H1 (cell line): ENCODE data around the gene POLR2H. TPM values are rescaled to one million over a fixed set of nuclear protein-coding genes. Genes with fewer than 3 reads are reported as not detected.

ENCODE experiments used
- CTCF ChIA-PET: fragments of 300-600 bp; sonication (Branson Sonifier 250); formaldehyde crosslinking; loops from one replicate; lab custom pipeline; 2021; ENCODE audit not compliant: partially characterized antibody; lab: Charles Lee
- POLR2A ChIA-PET: fragments of 300-600 bp; sonication (Branson Sonifier 250); formaldehyde crosslinking; loops from one replicate; lab custom pipeline; 2021; ENCODE audit warnings: inconsistent platforms; ENCODE audit not compliant: partially characterized antibody; lab: Charles Lee
- DNase-seq, 2 experiments: peaks; one replicate each; pipeline versions ENCODE4 v3.0.0 to v3.0.0-alpha.2; 2010 to 2022; ENCODE audit warnings: low spot score in 2 of 2, low read depth in 1 of 2, mixed read lengths in 1 of 2
- FAIRE-seq: peaks from 2 replicates; lab custom pipeline; 2011; peaks lifted over from hg19 to GRCh38; lab: Jason Lieb, UNC
- H2AFZ ChIP-seq: 2 replicates; pipeline ENCODE4 v1.8.1; 2012; ENCODE audit warnings: low read length, inconsistent platforms
- H2AK5ac ChIP-seq: 2 replicates; pipeline ENCODE4 v1.6.1; 2013; ENCODE audit warnings: low read depth, low read length
- H2BK120ac ChIP-seq: replicated peaks from 2 replicates; pipeline ENCODE3; 2013; ENCODE audit warnings: low read depth, low read length, inconsistent platforms
- H2BK12ac ChIP-seq: 2 replicates; pipeline ENCODE4 v1.6.1; 2013; ENCODE audit warnings: low read depth, low read length
- H2BK15ac ChIP-seq: 2 replicates; pipeline ENCODE4 v1.6.1; 2013; ENCODE audit warnings: low read length
- H2BK20ac ChIP-seq: 2 replicates; pipeline ENCODE4 v1.6.1; 2013; ENCODE audit warnings: low read length
- H2BK5ac ChIP-seq: 2 replicates; pipeline ENCODE4 v1.6.1; 2013; ENCODE audit warnings: low read depth, low read length
- H3K14ac ChIP-seq: 2 replicates; pipeline ENCODE4 v1.6.1; 2013; ENCODE audit warnings: inconsistent platforms; ENCODE audit not compliant: insufficient read length
- H3K18ac ChIP-seq: 2 replicates; pipeline ENCODE4 v1.6.1; 2013; ENCODE audit warnings: low read length; ENCODE audit errors: extremely low read depth
- H3K23ac ChIP-seq: 2 replicates; pipeline ENCODE4 v1.6.1; 2013; ENCODE audit warnings: inconsistent platforms; ENCODE audit not compliant: insufficient read length
- H3K23me2 ChIP-seq: 2 replicates; pipeline ENCODE4 v1.6.1; 2013; ENCODE audit warnings: low read depth, low read length
- H3K27ac ChIP-seq: 2 replicates; pipeline ENCODE4 v1.6.1; 2011; ENCODE audit warnings: low read depth, low read length, inconsistent platforms
- H3K27me3 ChIP-seq, 4 experiments: replicated peaks in 1 of 4; 1 replicate in 1 of 4; 2 replicates in 3 of 4; pipeline versions ENCODE4 v1.6.1 to v1.8.1; 2011 to 2013; ENCODE audit warnings: low read length in 3 of 4, mild to moderate bottlenecking in 3 of 4, inconsistent platforms in 2 of 4, mixed read lengths in 2 of 4, moderate library complexity in 1 of 4; ENCODE audit not compliant: control insufficient read depth in 3 of 4, insufficient read depth in 3 of 4; ENCODE audit errors: extremely low read depth in 1 of 4
- H3K36me3 ChIP-seq, 4 experiments: 2 replicates each; pipeline versions ENCODE4 v1.6.1 to v1.8.1; 2011 to 2013; ENCODE audit warnings: mild to moderate bottlenecking in 4 of 4, low read length in 3 of 4, moderate library complexity in 2 of 4, control low read depth in 1 of 4, inconsistent platforms in 1 of 4; ENCODE audit not compliant: insufficient read depth in 4 of 4, control insufficient read depth in 2 of 4
- H3K4ac ChIP-seq: replicated peaks from 2 replicates; pipeline ENCODE3; 2013; ENCODE audit warnings: low read length, low read depth, mixed read lengths, inconsistent platforms; ENCODE audit not compliant: insufficient read length
- H3K4me1 ChIP-seq, 4 experiments: replicated peaks in 1 of 4; 1 replicate in 1 of 4; 2 replicates in 3 of 4; pipeline versions ENCODE4 v1.6.1 to v1.8.1; 2011 to 2013; ENCODE audit warnings: low read length in 3 of 4, inconsistent platforms in 2 of 4, mixed read lengths in 1 of 4; ENCODE audit not compliant: insufficient read depth in 4 of 4, control insufficient read depth in 3 of 4
- H3K4me2 ChIP-seq, 2 experiments: 2 replicates each; pipeline versions ENCODE4 v1.6.1 to v1.8.1; 2011 to 2013; ENCODE audit warnings: low read depth in 2 of 2, low read length in 2 of 2, control low read depth in 1 of 2, inconsistent platforms in 1 of 2, mild to moderate bottlenecking in 1 of 2; ENCODE audit not compliant: insufficient read depth in 1 of 2
- H3K4me3 ChIP-seq, 4 experiments: fragments of 200-600, 300-600 bp in 1 of 4; sonication (generic), shearing (Covaris generic), sonication (Bioruptor Twin) in 1 of 4; 2 replicates each; pipeline versions ENCODE4 v1.5.1 to v1.8.1; 2011 to 2016; ENCODE audit warnings: low read length in 4 of 4, low read depth in 3 of 4, control low read depth in 2 of 4, inconsistent platforms in 2 of 4, mild to moderate bottlenecking in 2 of 4, mixed read lengths in 1 of 4, moderate library complexity in 1 of 4; ENCODE audit not compliant: insufficient read depth in 2 of 4; ENCODE audit errors: extremely low read depth in 1 of 4
- H3K56ac ChIP-seq: replicated peaks from 2 replicates; pipeline ENCODE3; 2013; ENCODE audit warnings: low read depth, mild to moderate bottlenecking, mixed read lengths, low read length, inconsistent platforms; ENCODE audit not compliant: insufficient read length
- H3K79me1 ChIP-seq: 2 replicates; pipeline ENCODE4 v1.6.1; 2013; ENCODE audit warnings: low read depth, low read length, control low read depth
- H3K79me2 ChIP-seq, 2 experiments: 2 replicates each; pipeline versions ENCODE4 v1.6.1 to v1.8.1; 2012 to 2013; ENCODE audit warnings: low read length in 2 of 2, mild to moderate bottlenecking in 2 of 2, inconsistent platforms in 1 of 2; ENCODE audit not compliant: insufficient read depth in 2 of 2, control insufficient read depth in 1 of 2
- H3K9ac ChIP-seq, 4 experiments: replicated peaks in 1 of 4; 1 replicate in 1 of 4; 2 replicates in 3 of 4; pipeline versions ENCODE4 v1.6.1 to v1.8.1; 2011 to 2013; ENCODE audit warnings: low read depth in 3 of 4, low read length in 3 of 4, control low read depth in 2 of 4, mild to moderate bottlenecking in 2 of 4, moderate library complexity in 2 of 4, inconsistent platforms in 1 of 4; ENCODE audit errors: extremely low read depth in 1 of 4
- H3K9me3 ChIP-seq, 2 experiments: 2 replicates each; pipeline versions ENCODE4 v1.6.1 to v1.8.1; 2012 to 2013; ENCODE audit warnings: mild to moderate bottlenecking in 2 of 2, moderate library complexity in 2 of 2, control low read depth in 1 of 2, inconsistent platforms in 1 of 2, low read depth in 1 of 2, low read length in 1 of 2, mixed read lengths in 1 of 2; ENCODE audit not compliant: insufficient read depth in 2 of 2
- H4K20me1 ChIP-seq, 2 experiments: replicated peaks in 1 of 2; 2 replicates each; pipeline versions ENCODE3 to v1.8.1; 2011 to 2013; ENCODE audit warnings: inconsistent platforms in 2 of 2, low read length in 2 of 2, mild to moderate bottlenecking in 1 of 2; ENCODE audit not compliant: insufficient read depth in 2 of 2, control insufficient read depth in 1 of 2
- H4K5ac ChIP-seq: 2 replicates; pipeline ENCODE4 v1.6.1; 2013; ENCODE audit warnings: low read length, low read depth, mixed read lengths, inconsistent platforms; ENCODE audit not compliant: insufficient read length
- H4K8ac ChIP-seq: 2 replicates; pipeline ENCODE4 v1.8.0; 2013; ENCODE audit warnings: mild to moderate bottlenecking, moderate library complexity, low read length, inconsistent platforms; ENCODE audit not compliant: insufficient read depth; ENCODE audit errors: extremely low read depth
- H4K91ac ChIP-seq: replicated peaks from 2 replicates; pipeline ENCODE3; 2013; ENCODE audit warnings: low read length, mixed read lengths, inconsistent platforms; ENCODE audit not compliant: insufficient read length
- BCL11A ChIP-seq, 2 experiments: IDR thresholded peaks; one replicate each; pipeline ENCODE4 v1.6.1; 2011; ENCODE audit warnings: low read depth in 2 of 2, low read length in 2 of 2, mild to moderate bottlenecking in 2 of 2
- MAFK ChIP-seq: IDR thresholded peaks from 2 replicates; pipeline ENCODE4 v1.6.1; 2012; ENCODE audit warnings: low read depth, mild to moderate bottlenecking, improper control_type of control experiment, low read length
- WGBS, 2 experiments: shearing (Covaris generic) in 1 of 2; methylation state at CpG; one replicate each; pipeline versions ENCODE4 v1.1.6 to v1.1.7; 2013 to 2015; ENCODE audit warnings: low lambda C conversion rate in 2 of 2, mixed read lengths in 2 of 2, inconsistent platforms in 1 of 2, low coverage in 1 of 2, missing lambda C conversion rate in 1 of 2; ENCODE audit not compliant: insufficient replicate concordance in 2 of 2, insufficient coverage in 1 of 2, insufficient read length in 1 of 2; ENCODE audit errors: extremely low coverage in 1 of 2, missing lambda C conversion rate in 1 of 2; 5-methylcytosine and 5-hydroxymethylcytosine counted together
- polyA plus RNA-seq, 7 experiments: library from polyadenylated mRNA; depleted of rRNA in 3 of 7; stranded (reverse) in 5 of 7; unstranded in 2 of 7; fragments of >200 nt in 5 of 7; fragments of 200-250 nt in 2 of 7; gene quantifications; 1 replicate in 5 of 7; 2 replicates in 1 of 7; 4 replicates in 1 of 7; pipeline versions ENCODE4 v1.2.1 to v1.2.3, GENCODE V29; 2011 to 2013; ENCODE audit warnings: missing spikeins in 2 of 7, mixed read lengths in 2 of 7
- total RNA-seq: library from RNA; stranded (reverse); fragmentation: NEBNext Ultra II Directional; extraction: Animal tissue kit (Norgen Biotek cat#: 25700); gene quantifications from 2 replicates; pipeline ENCODE4 v1.2.1, GENCODE V29; 2021

POLR2H gene
- total and polyA plus RNA-seq, 2 of the 8 experiments (the other 6 are each of a cell fraction or from before 2014, with no cell fraction given): 113 to 335 TPM

- Histone ChIP-seq H3K4me1 (peaks cover 3 to 8% (median 6%) of the 10 kb centered on the region in 4 experiments; a peak in 6 of 7 replicates), H3K56ac (no peak overlapping the region), H3K4ac (no peak overlapping the region), H3K23me2 (no peaks in the 10 kb centered on the region), H2BK20ac (no peak overlapping the region), H3K9ac (no peak overlapping the region), H3K9me3 (no peaks in the 10 kb centered on the region), H3K18ac (no peak overlapping the region), H3K4me2 (peak overlapping the region in 1 of 2 experiments; percentile 24; a peak in 1 of 4 replicates), H2BK120ac (no peak overlapping the region), H3K79me1 (no peaks in the 10 kb centered on the region), H3K4me3 (no peak overlapping the region), H3K36me3 (peaks cover 6 to 21% (median 17%) of the 10 kb centered on the region in 4 experiments; a peak in 7 of 8 replicates), H3K14ac (no peak overlapping the region), H2BK15ac (no peak overlapping the region), H2BK12ac (no peak overlapping the region), H3K27me3 (no peaks in the 10 kb centered on the region; a peak in 1 of 7 replicates), H3K79me2 (no peaks in the 10 kb centered on the region), H3K23ac (no peak overlapping the region), H4K8ac (no peak overlapping the region), H2AK5ac (no peak overlapping the region), H4K20me1 (peaks cover 2 to 12% of the 10 kb centered on the region in 2 experiments), H3K27ac (no peak overlapping the region), H2AFZ (no peak overlapping the region), H4K5ac (no peak overlapping the region), H2BK5ac (no peak overlapping the region), H4K91ac (no peak overlapping the region)
- FAIRE-seq (peak; percentile 81), DNase-seq (peak; percentile 77 to 79)
- ChIA-PET POLR2A (interaction anchor here (0.7 to 4.2 kb wide), 10 partner anchors 10 to 185 kb away, joined by 3 to 32 read pairs (median 3); partner anchors contain the start of genes CLCN2, FAM131A and POLR2H), CTCF (interaction anchor here (0.5 to 11.5 kb wide), 51 partner anchors 8 to 444 kb away, joined by 3 to 223 read pairs (median 6); partner anchors contain the start of genes CHRD, CLCN2 and FAM131A)
- WGBS, 2 experiments: 54% methylated on average over 5 of the region's 5 CpGs; no CpG with 5 or more reads in 1 of the 2 experiments
- no peak for TF ChIP-seq BCL11A (IDR thresholded peaks at IDR 0.05; ENCODE audit: low read depth in 2 of 2, low read length in 2 of 2)
- no peak; the same call in 1 of the 2 replicates for TF ChIP-seq MAFK
Measured at GRCh38 chr3:184371570-184372018, 10.1 kb downstream of the POLR2H start.
